SK-N-SH (cell line): Measurements from ENCODE around the gene PROM1. TPM values are rescaled to one million over a fixed set of nuclear protein-coding genes. Genes with fewer than 3 reads are reported as not detected.

Source experiments
- CTCF ChIA-PET: fragments of 300-600, 350-600 bp; formaldehyde crosslinking; extraction: SDS; loops from one replicate; lab custom pipeline; 2021; lab: Yijun Ruan, JAX
- POLR2A ChIA-PET: fragments of 350-600 bp; sonication (Branson Sonifier 250); formaldehyde crosslinking; extraction: SDS; loops from one replicate; lab custom pipeline; 2020; ENCODE audit warnings: antibody characterized with exemption, inconsistent platforms; lab: Yijun Ruan, JAX
- DNase-seq: peaks from one replicate; pipeline ENCODE4 v3.0.0; 2012
- H2AFZ ChIP-seq: fragments of 200-600 bp; sonication (generic); 2 replicates; pipeline ENCODE4 v1.8.1; 2016; ENCODE audit warnings: antibody characterized with exemption, mild to moderate bottlenecking, low read depth
- H3F3A ChIP-seq: fragments of 200-600 bp; sonication (generic); replicated peaks from 2 replicates; pipeline ENCODE3; 2016; ENCODE audit warnings: antibody characterized with exemption, mild to moderate bottlenecking; ENCODE audit not compliant: insufficient read depth
- H3K27ac ChIP-seq, 2 experiments: fragments of 200-500 bp in 1 of 2; fragments of 200-600 bp in 1 of 2; sonication (Bioruptor generic) in 1 of 2; sonication (generic), shearing (Covaris generic) in 1 of 2; 2 replicates each; pipeline versions ENCODE4 v1.5.1 to v1.6.1; 2014 to 2016; ENCODE audit warnings: low read depth in 2 of 2, inconsistent platforms in 1 of 2, low read length in 1 of 2, mild to moderate bottlenecking in 1 of 2, mixed read lengths in 1 of 2
- H3K27me3 ChIP-seq: fragments of 200-600 bp; sonication (generic), shearing (Covaris generic); 2 replicates; pipeline ENCODE4 v1.6.1; 2016; ENCODE audit warnings: mixed run types; ENCODE audit not compliant: insufficient read depth
- H3K36me3 ChIP-seq, 2 experiments: fragments of 200-500 bp in 1 of 2; fragments of 200-600 bp in 1 of 2; sonication (Bioruptor generic) in 1 of 2; sonication (generic) in 1 of 2; replicated peaks in 1 of 2; 2 replicates each; pipeline versions ENCODE3 to v1.5.1; 2014 to 2016; ENCODE audit warnings: low read length in 1 of 2, mild to moderate bottlenecking in 1 of 2; ENCODE audit not compliant: insufficient read depth in 2 of 2, control insufficient read depth in 1 of 2
- H3K4me1 ChIP-seq, 2 experiments: fragments of 200-500 bp in 1 of 2; fragments of 200-600 bp in 1 of 2; sonication (Bioruptor generic) in 1 of 2; sonication (generic), shearing (Covaris generic) in 1 of 2; 2 replicates each; pipeline versions ENCODE4 v1.5.1 to v1.6.1; 2014 to 2016; ENCODE audit warnings: low read depth in 1 of 2, low read length in 1 of 2, mixed run types in 1 of 2; ENCODE audit not compliant: insufficient read depth in 2 of 2, control insufficient read depth in 1 of 2
- H3K4me2 ChIP-seq: fragments of 200-600 bp; sonication (generic), shearing (Covaris generic); 2 replicates; pipeline ENCODE4 v1.6.1; 2017; ENCODE audit warnings: mixed run types
- H3K4me3 ChIP-seq, 2 experiments: fragments of 200-500 bp in 1 of 2; fragments of 200-600 bp in 1 of 2; sonication (Bioruptor generic) in 1 of 2; sonication (generic), shearing (Covaris generic) in 1 of 2; 2 replicates each; pipeline versions ENCODE4 v1.5.1 to v1.8.1; 2014 to 2016; ENCODE audit warnings: low read depth in 2 of 2, inconsistent platforms in 1 of 2, low read length in 1 of 2, mild to moderate bottlenecking in 1 of 2, mixed read lengths in 1 of 2, moderate library complexity in 1 of 2
- H3K79me2 ChIP-seq: fragments of 200-600 bp; sonication (generic); 2 replicates; pipeline ENCODE4 v1.8.1; 2017; ENCODE audit warnings: mild to moderate bottlenecking; ENCODE audit not compliant: insufficient read depth
- H3K9ac ChIP-seq: fragments of 200-600 bp; sonication (generic); 2 replicates; pipeline ENCODE4 v1.6.1; 2017; ENCODE audit warnings: mixed run types
- H3K9me2 ChIP-seq: fragments of 200-600 bp; sonication (generic); 2 replicates; pipeline ENCODE4 v1.6.1; 2017; ENCODE audit warnings: mixed run types
- H3K9me3 ChIP-seq: fragments of 200-600 bp; sonication (generic); 2 replicates; pipeline ENCODE4 v1.6.1; 2017; ENCODE audit warnings: mixed run types, mild to moderate bottlenecking, moderate library complexity
- H4K20me1 ChIP-seq: fragments of 200-600 bp; sonication (generic); 2 replicates; pipeline ENCODE4 v1.6.1; 2017; ENCODE audit warnings: mild to moderate bottlenecking, mixed run types; ENCODE audit not compliant: insufficient read depth
- ELF1 ChIP-seq: IDR thresholded peaks from 2 replicates; pipeline ENCODE4 v1.4.0; 2012
- EP300 ChIP-seq, 2 experiments: IDR thresholded peaks; 2 replicates each; pipeline versions ENCODE4 v1.4.0 to v1.6.1; 2012; ENCODE audit warnings: borderline replicate concordance in 1 of 2, low read depth in 1 of 2, low read length in 1 of 2
- EZH2phosphoT487 ChIP-seq: fragments of 200-600 bp; sonication (generic); IDR thresholded peaks from 2 replicates; pipeline ENCODE4 v1.6.1; 2017; ENCODE audit warnings: low read depth, mixed run types, mild to moderate bottlenecking, antibody characterized with exemption, moderate library complexity, borderline replicate concordance
- FOXJ3 ChIP-seq: sonication (generic); formaldehyde crosslinking; IDR thresholded peaks from 2 replicates; pipeline ENCODE4 v1.5.1; 2020; ENCODE audit warnings: mild to moderate bottlenecking, missing genetic modification reagents
- GATA2 ChIP-seq: sonication (generic); formaldehyde crosslinking; IDR thresholded peaks from 2 replicates; pipeline ENCODE4 v1.5.0; 2020; ENCODE audit warnings: mild to moderate bottlenecking, missing genetic modification reagents
- MEF2A ChIP-seq: IDR thresholded peaks from 2 replicates; pipeline ENCODE4 v1.4.0; 2012; ENCODE audit warnings: low read depth, borderline replicate concordance
- NFIC ChIP-seq: IDR thresholded peaks from 2 replicates; pipeline ENCODE4 v1.4.0; 2012; ENCODE audit warnings: borderline replicate concordance
- NRF1 ChIP-seq: IDR thresholded peaks from 2 replicates; pipeline ENCODE4 v1.6.1; 2012; ENCODE audit warnings: low read depth, mild to moderate bottlenecking, low read length
- RCOR1 ChIP-seq: fragments of 150-350 bp; IDR thresholded peaks from 2 replicates; pipeline ENCODE4 v1.6.1; 2017; ENCODE audit warnings: antibody characterized with exemption, low read length
- RFX5 ChIP-seq: IDR thresholded peaks from 2 replicates; pipeline ENCODE4 v1.6.1; 2012; ENCODE audit warnings: mild to moderate bottlenecking, improper control_type of control experiment, low read length
- SIN3A ChIP-seq: IDR thresholded peaks from 2 replicates; pipeline ENCODE4 v1.6.1; 2012; ENCODE audit warnings: low read depth, mild to moderate bottlenecking, low read length, moderate library complexity, borderline replicate concordance
- SMC3 ChIP-seq: IDR thresholded peaks from 2 replicates; pipeline ENCODE4 v1.6.1; 2012; ENCODE audit warnings: low read depth, low read length, improper control_type of control experiment
- TAF1 ChIP-seq: IDR thresholded peaks from 2 replicates; pipeline ENCODE4 v1.6.1; 2012; ENCODE audit warnings: low read depth, mild to moderate bottlenecking, low read length, moderate library complexity, borderline replicate concordance
- TCF12 ChIP-seq: IDR thresholded peaks from 2 replicates; pipeline ENCODE4 v1.4.0; 2012
- YY1 ChIP-seq: IDR thresholded peaks from 2 replicates; pipeline ENCODE4 v1.4.0; 2012; ENCODE audit warnings: low read depth, mild to moderate bottlenecking
- WGBS: methylation state at CpG from one replicate; pipeline ENCODE4 v1.1.6; 2017; ENCODE audit warnings: low lambda C conversion rate; 5-methylcytosine and 5-hydroxymethylcytosine counted together
- polyA plus RNA-seq, 3 experiments: library from polyadenylated mRNA; depleted of rRNA; stranded (reverse); fragments of >200 nt; gene quantifications; 2 replicates each; pipeline ENCODE4 v1.2.3, GENCODE V29; 2012
- TF ChIP-seq, protein P1 (sequence below): IDR thresholded peaks from 2 replicates; pipeline ENCODE4 v1.6.1; 2012; ENCODE audit warnings: mild to moderate bottlenecking, low read depth, low read length, moderate library complexity
- TF ChIP-seq, protein P2 (sequence below): IDR thresholded peaks from 2 replicates; pipeline ENCODE4 v1.4.0; 2012; ENCODE audit warnings: low read depth, borderline replicate concordance

The PROM1 gene
- polyA plus RNA-seq, 1 of the 3 experiments (the other 2 are of a cell fraction), result not detected

DNA sequence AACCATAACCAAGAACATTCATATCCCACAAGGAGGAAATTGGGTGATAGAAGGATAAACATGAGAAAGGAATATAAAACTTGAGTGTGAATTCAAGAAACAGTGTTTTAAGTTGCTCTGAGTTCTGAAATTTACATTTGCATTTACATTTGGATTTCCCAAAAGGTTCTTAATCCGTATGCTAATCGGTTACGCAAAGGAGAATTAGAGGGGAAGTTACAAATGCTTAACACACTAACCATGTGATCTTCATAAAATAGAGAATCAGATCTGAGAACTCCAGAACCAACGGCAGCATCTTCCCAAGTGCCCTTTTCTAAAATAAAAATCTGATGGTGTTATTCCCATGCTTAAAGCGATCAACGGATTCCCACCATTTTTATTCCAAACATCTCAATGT, 48.0 kb downstream of the PROM1 start:
- CTCF ChIA-PET, result interaction anchor here (2.4 kb wide), 1 partner anchor 8 kb away, joined by 7 read pairs; no protein-coding TSS in a partner anchor
- no peak for TF ChIP-seq EP300 (IDR thresholded peaks at IDR 0.05; ENCODE audit: borderline replicate concordance in 1 of 2, low read depth in 1 of 2, low read length in 1 of 2)
- no peak for TF ChIP-seq TAF1
- TF ChIP-seq ELF1, result no peak
- TF ChIP-seq SIN3A, result no peak
- TF ChIP-seq, protein P1, sequence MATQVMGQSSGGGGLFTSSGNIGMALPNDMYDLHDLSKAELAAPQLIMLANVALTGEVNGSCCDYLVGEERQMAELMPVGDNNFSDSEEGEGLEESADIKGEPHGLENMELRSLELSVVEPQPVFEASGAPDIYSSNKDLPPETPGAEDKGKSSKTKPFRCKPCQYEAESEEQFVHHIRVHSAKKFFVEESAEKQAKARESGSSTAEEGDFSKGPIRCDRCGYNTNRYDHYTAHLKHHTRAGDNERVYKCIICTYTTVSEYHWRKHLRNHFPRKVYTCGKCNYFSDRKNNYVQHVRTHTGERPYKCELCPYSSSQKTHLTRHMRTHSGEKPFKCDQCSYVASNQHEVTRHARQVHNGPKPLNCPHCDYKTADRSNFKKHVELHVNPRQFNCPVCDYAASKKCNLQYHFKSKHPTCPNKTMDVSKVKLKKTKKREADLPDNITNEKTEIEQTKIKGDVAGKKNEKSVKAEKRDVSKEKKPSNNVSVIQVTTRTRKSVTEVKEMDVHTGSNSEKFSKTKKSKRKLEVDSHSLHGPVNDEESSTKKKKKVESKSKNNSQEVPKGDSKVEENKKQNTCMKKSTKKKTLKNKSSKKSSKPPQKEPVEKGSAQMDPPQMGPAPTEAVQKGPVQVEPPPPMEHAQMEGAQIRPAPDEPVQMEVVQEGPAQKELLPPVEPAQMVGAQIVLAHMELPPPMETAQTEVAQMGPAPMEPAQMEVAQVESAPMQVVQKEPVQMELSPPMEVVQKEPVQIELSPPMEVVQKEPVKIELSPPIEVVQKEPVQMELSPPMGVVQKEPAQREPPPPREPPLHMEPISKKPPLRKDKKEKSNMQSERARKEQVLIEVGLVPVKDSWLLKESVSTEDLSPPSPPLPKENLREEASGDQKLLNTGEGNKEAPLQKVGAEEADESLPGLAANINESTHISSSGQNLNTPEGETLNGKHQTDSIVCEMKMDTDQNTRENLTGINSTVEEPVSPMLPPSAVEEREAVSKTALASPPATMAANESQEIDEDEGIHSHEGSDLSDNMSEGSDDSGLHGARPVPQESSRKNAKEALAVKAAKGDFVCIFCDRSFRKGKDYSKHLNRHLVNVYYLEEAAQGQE, result no peak
- no peak for TF ChIP-seq RCOR1
- no peak for TF ChIP-seq GATA2 (CRISPR knock-in tag)
- TF ChIP-seq, all 33 proteins: peak for 0
- POLR2A ChIA-PET, result no interaction called here

DNA sequence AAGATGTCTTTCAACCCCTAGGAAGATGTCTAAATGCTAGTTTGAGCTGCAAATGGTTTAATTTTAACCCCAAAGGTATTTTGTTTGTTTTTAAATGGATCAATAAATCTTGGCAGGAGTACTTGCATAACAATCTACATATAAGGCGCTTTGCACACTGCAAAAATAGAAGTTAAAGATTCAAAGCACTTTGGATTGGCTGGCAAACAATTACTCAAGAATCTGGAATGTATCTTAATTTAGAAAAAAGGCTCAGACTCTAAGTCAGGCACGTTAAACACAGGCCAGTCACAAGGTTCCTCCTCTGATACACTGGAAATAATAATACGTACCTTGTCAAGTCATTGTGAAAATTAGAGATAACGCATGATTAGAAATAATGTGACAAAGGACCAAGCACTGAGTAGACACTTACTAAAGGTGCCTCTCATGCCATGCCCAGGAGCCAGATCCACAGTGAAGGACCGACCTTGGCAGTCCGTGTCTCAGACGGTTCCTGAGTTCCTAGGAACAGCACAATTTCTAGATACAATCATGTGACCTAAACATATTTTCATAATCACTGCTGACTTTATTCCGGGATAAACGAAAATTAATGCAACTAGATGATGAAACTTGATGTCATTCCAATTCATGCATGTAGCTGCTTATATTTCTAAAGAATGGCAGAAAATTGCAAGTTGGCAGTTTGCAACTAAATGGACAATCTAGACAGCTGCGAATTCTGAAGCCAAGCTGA, 49.6 kb downstream of the PROM1 start:
- H3K36me3 ChIP-seq, result no peaks in the 10 kb centered on the region
- CTCF ChIA-PET, result no interaction called here
- WGBS, result 60% methylated on average over 10 of the region's 10 CpGs
- H3K9ac ChIP-seq, result no peak overlapping the region
- no peak overlapping the region for H3K4me3 ChIP-seq
- no peaks in the 10 kb centered on the region for H3K9me3 ChIP-seq
- no peaks in the 10 kb centered on the region for H3F3A ChIP-seq
- no peak overlapping the region for H2AFZ ChIP-seq
- no peaks in the 10 kb centered on the region for H4K20me1 ChIP-seq
- no peaks in the 10 kb centered on the region for H3K79me2 ChIP-seq
- H3K27me3 ChIP-seq, result no peaks in the 10 kb centered on the region
- TF ChIP-seq YY1 (no peak), GATA2 (CRISPR knock-in tag) (no peak), SMC3 (no peak), RFX5 (no peak), ELF1 (no peak), TAF1 (no peak), NFIC (no peak), MEF2A (no peak), FOXJ3 (CRISPR knock-in tag) (no peak), TCF12 (no peak), NRF1 (no peak), EZH2phosphoT487 (no peak)
- TF ChIP-seq, protein P2, sequence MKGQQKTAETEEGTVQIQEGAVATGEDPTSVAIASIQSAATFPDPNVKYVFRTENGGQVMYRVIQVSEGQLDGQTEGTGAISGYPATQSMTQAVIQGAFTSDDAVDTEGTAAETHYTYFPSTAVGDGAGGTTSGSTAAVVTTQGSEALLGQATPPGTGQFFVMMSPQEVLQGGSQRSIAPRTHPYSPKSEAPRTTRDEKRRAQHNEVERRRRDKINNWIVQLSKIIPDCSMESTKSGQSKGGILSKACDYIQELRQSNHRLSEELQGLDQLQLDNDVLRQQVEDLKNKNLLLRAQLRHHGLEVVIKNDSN, result no peak
- TF ChIP-seq, protein P1, result no peak
- no peak overlapping the region for H3K4me2 ChIP-seq
- no peak for DNase-seq
- no peak overlapping the region for H3K27ac ChIP-seq
- POLR2A ChIA-PET, result no interaction called here
- H3K4me1 ChIP-seq, result peaks cover 0 to 16% of the 10 kb centered on the region in 2 experiments; a peak in 1 of 4 replicates
- H3K9me2 ChIP-seq, result no peaks in the 10 kb centered on the region

More for the DNA sequence above, 48.0 kb downstream of the PROM1 start:
- no peaks in the 10 kb centered on the region for H4K20me1 ChIP-seq
- H3K4me1 ChIP-seq, result peaks cover 0 to 15% of the 10 kb centered on the region in 2 experiments; a peak in 1 of 4 replicates
- no peaks in the 10 kb centered on the region for H3F3A ChIP-seq
- no peaks in the 10 kb centered on the region for H3K27me3 ChIP-seq
- no peak for DNase-seq
- no peaks in the 10 kb centered on the region for H3K79me2 ChIP-seq
- H3K9me2 ChIP-seq, result no peaks in the 10 kb centered on the region
- no peak overlapping the region for H2AFZ ChIP-seq
- WGBS, result 96% methylated on average over 6 of the region's 6 CpGs
- H3K27ac ChIP-seq, result no peak overlapping the region
- no peak overlapping the region for H3K4me3 ChIP-seq
- H3K9me3 ChIP-seq, result no peaks in the 10 kb centered on the region
- H3K9ac ChIP-seq, result no peak overlapping the region
- no peaks in the 10 kb centered on the region for H3K36me3 ChIP-seq
- H3K4me2 ChIP-seq, result no peak overlapping the region
